IgD-negative memory B cell (primary cell): ENCODE measurements around the gene KANK3. TPM values are rescaled to one million over a fixed set of nuclear protein-coding genes. Genes with fewer than 3 reads are reported as not detected.

ENCODE experiments used
- H3K27ac Mint-ChIP-seq, 3 donors: one replicate each; pipeline ENCODE4 v1.8.0; 2020 to 2022; ENCODE audit warnings: mild to moderate bottlenecking in 3 of 3, mixed read lengths in 3 of 3, moderate library complexity in 1 of 3
- H3K27me3 Mint-ChIP-seq: one replicate; pipeline ENCODE4 v1.8.0; 2021; ENCODE audit warnings: mixed read lengths
- H3K36me3 Mint-ChIP-seq: one replicate; pipeline ENCODE4 v1.8.0; 2020; ENCODE audit warnings: mild to moderate bottlenecking, mixed read lengths
- H3K4me1 Mint-ChIP-seq, 3 donors: one replicate each; pipeline ENCODE4 v1.8.0; 2020 to 2022; ENCODE audit warnings: mixed read lengths in 3 of 3, mild to moderate bottlenecking in 1 of 3
- H3K4me3 Mint-ChIP-seq, 4 donors: one replicate each; pipeline ENCODE4 v1.8.0; 2020 to 2022; ENCODE audit warnings: mild to moderate bottlenecking in 4 of 4, mixed read lengths in 4 of 4, moderate library complexity in 3 of 4
- H3K9me3 Mint-ChIP-seq, 3 donors: one replicate each; pipeline ENCODE4 v1.8.0; 2020 to 2021; ENCODE audit warnings: mixed read lengths in 3 of 3, mild to moderate bottlenecking in 1 of 3
- polyA plus RNA-seq: library from polyadenylated mRNA; unstranded; fragments of 300-500 nt; fragmentation: Illumina TruSeq; gene quantifications from one replicate; pipeline ENCODE4 v1.2.3, GENCODE V29; 2021

The KANK3 gene
- polyA plus RNA-seq, 1 donor from 2014 or later = not detected

- Mint-ChIP-seq H3K27me3 (peaks cover 39% of the 10 kb centered on the region), H3K4me3 (peak overlapping the region in 3 of 4 donors; percentile 41 to 83 (median 45)), H3K27ac (no peak overlapping the region), H3K36me3 (peaks cover 5% of the 10 kb centered on the region), H3K9me3 (no peaks in the 10 kb centered on the region), H3K4me1 (peaks cover 0 to 4% (median 3%) of the 10 kb centered on the region in 3 donors)
These were observed 7.6 kb downstream of the KANK3 start for GRCh38 chr19:8335343-8336071.

GRCh38 chr19:8334458-8335342, 8.4 kb downstream of the KANK3 start:
- no peaks in the 10 kb centered on the region for H3K9me3 Mint-ChIP-seq
- H3K4me3 Mint-ChIP-seq = peak overlapping the region in 1 of 4 donors; percentile 30
- H3K36me3 Mint-ChIP-seq = peaks cover 5% of the 10 kb centered on the region
- H3K27me3 Mint-ChIP-seq = peaks cover 33% of the 10 kb centered on the region
- H3K27ac Mint-ChIP-seq = no peak overlapping the region
- H3K4me1 Mint-ChIP-seq = peaks cover 0 to 4% (median 3%) of the 10 kb centered on the region in 3 donors

- Mint-ChIP-seq H3K4me1 (peaks cover 0 to 4% (median 3%) of the 10 kb centered on the region in 3 donors), H3K36me3 (peaks cover 4% of the 10 kb centered on the region), H3K27ac (no peak overlapping the region), H3K4me3 (peak overlapping the region in 1 of 4 donors; percentile 30), H3K9me3 (no peaks in the 10 kb centered on the region), H3K27me3 (peaks cover 31% of the 10 kb centered on the region)
These were observed 9.2 kb downstream of the KANK3 start for GRCh38 chr19:8333767-8334457.

GRCh38 chr19:8332976-8333766, 9.9 kb downstream of the KANK3 start:
- Mint-ChIP-seq H3K27ac (no peak overlapping the region), H3K36me3 (peaks cover 3% of the 10 kb centered on the region), H3K9me3 (no peaks in the 10 kb centered on the region), H3K27me3 (peaks cover 31% of the 10 kb centered on the region), H3K4me1 (peaks cover 0 to 4% (median 3%) of the 10 kb centered on the region in 3 donors), H3K4me3 (no peak overlapping the region)

- Mint-ChIP-seq H3K36me3 (peaks cover 2% of the 10 kb centered on the region), H3K27me3 (peaks cover 30% of the 10 kb centered on the region), H3K27ac (no peak overlapping the region), H3K9me3 (no peaks in the 10 kb centered on the region), H3K4me3 (no peak overlapping the region), H3K4me1 (peaks cover 0 to 6% (median 4%) of the 10 kb centered on the region in 3 donors)
These were observed 11.7 kb downstream of the KANK3 start for GRCh38 chr19:8331263-8331845.

- peaks cover 0 to 5% (median 0%) of the 10 kb centered on the region in 3 donors for H3K4me1 Mint-ChIP-seq
- no peaks in the 10 kb centered on the region for H3K9me3 Mint-ChIP-seq
- peak overlapping the region in 1 of 4 donors; percentile 0 for H3K4me3 Mint-ChIP-seq
- peaks cover 2% of the 10 kb centered on the region for H3K36me3 Mint-ChIP-seq
- H3K27me3 Mint-ChIP-seq = peaks cover 22% of the 10 kb centered on the region
- no peak overlapping the region for H3K27ac Mint-ChIP-seq
These were observed 13.1 kb downstream of the KANK3 start for GRCh38 chr19:8329996-8330395.

- Mint-ChIP-seq H3K27me3 (peaks cover 9% of the 10 kb centered on the region), H3K36me3 (peaks cover 4% of the 10 kb centered on the region), H3K27ac (no peak overlapping the region), H3K4me1 (peaks cover 10 to 13% (median 13%) of the 10 kb centered on the region in 3 donors), H3K4me3 (peak overlapping the region in 1 of 4 donors; percentile 22), H3K9me3 (no peaks in the 10 kb centered on the region)
These were observed 17.6 kb downstream of the KANK3 start for GRCh38 chr19:8325454-8325853.

- Mint-ChIP-seq H3K9me3 (no peaks in the 10 kb centered on the region), H3K4me3 (peak overlapping the region in 2 of 4 donors; percentile 67 to 98), H3K4me1 (peaks cover 16 to 20% (median 18%) of the 10 kb centered on the region in 3 donors), H3K36me3 (peaks cover 4% of the 10 kb centered on the region), H3K27me3 (peaks cover 9% of the 10 kb centered on the region), H3K27ac (no peak overlapping the region)
These were observed 18.6 kb downstream of the KANK3 start for GRCh38 chr19:8324186-8325050.

- Mint-ChIP-seq H3K27ac (peak overlapping the region in 1 of 3 donors; percentile 87), H3K9me3 (no peaks in the 10 kb centered on the region), H3K4me3 (peak overlapping the region in 2 of 4 donors; percentile 41 to 98), H3K36me3 (peaks cover 4% of the 10 kb centered on the region), H3K4me1 (peaks cover 16 to 20% (median 18%) of the 10 kb centered on the region in 3 donors), H3K27me3 (peaks cover 9% of the 10 kb centered on the region)
These were observed 19.3 kb downstream of the KANK3 start for GRCh38 chr19:8323781-8324185.

- peaks cover 1% of the 10 kb centered on the region for H3K36me3 Mint-ChIP-seq
- peak overlapping the region; percentile 60 to 99 (median 96) for H3K4me3 Mint-ChIP-seq
- peak overlapping the region; percentile 97 to 98 (median 98) for H3K27ac Mint-ChIP-seq
- H3K27me3 Mint-ChIP-seq = peaks cover 6% of the 10 kb centered on the region
- no peaks in the 10 kb centered on the region for H3K9me3 Mint-ChIP-seq
- H3K4me1 Mint-ChIP-seq = peaks cover 16 to 20% (median 18%) of the 10 kb centered on the region in 3 donors
These were observed 20.4 kb downstream of the KANK3 start for GRCh38 chr19:8322638-8322997.

- peak overlapping the region; percentile 95 to 99 (median 98) for H3K4me3 Mint-ChIP-seq
- H3K9me3 Mint-ChIP-seq = no peaks in the 10 kb centered on the region
- peaks cover 16 to 20% (median 18%) of the 10 kb centered on the region in 3 donors for H3K4me1 Mint-ChIP-seq
These were observed 20.9 kb downstream of the KANK3 start for GRCh38 chr19:8321986-8322637.

GRCh38 chr19:8321067-8321985, 21.7 kb downstream of the KANK3 start, which contains the start of the genes NDUFA7 and RPS28:
TSS of gene NDUFA7 (minus strand) at chr19:8321375. CDS start at chr19:8321358, 17 bp downstream.
TSS of gene RPS28 (plus strand) at chr19:8321496. CDS start at chr19:8321531, 35 bp downstream.
- H3K4me3 Mint-ChIP-seq = peak within 1 kb of the TSS; percentile 95 to 99 (median 98)
- peaks cover 15 to 20% (median 16%) of the 10 kb centered on the region in 3 donors for H3K4me1 Mint-ChIP-seq
- peak within 1 kb of the TSS; percentile 97 to 98 (median 98) for H3K27ac Mint-ChIP-seq
- peaks cover 1% of the 10 kb centered on the region for H3K36me3 Mint-ChIP-seq
- H3K9me3 Mint-ChIP-seq = no peaks in the 10 kb centered on the region
- no peaks in the 10 kb centered on the region for H3K27me3 Mint-ChIP-seq

More at GRCh38 chr19:8321986-8322637, 20.9 kb downstream of the KANK3 start:
- Mint-ChIP-seq H3K27me3 (peaks cover 3% of the 10 kb centered on the region), H3K27ac (peak overlapping the region; percentile 97 to 98 (median 98)), H3K36me3 (peaks cover 1% of the 10 kb centered on the region)
